ENCODE data around the gene UBL5. TPM values are rescaled to one million over a fixed set of nuclear protein-coding genes. Genes with fewer than 3 reads are reported as not detected.

Gene UBL5
- polyA plus RNA-seq, 2 of the 4 experiments (the other 2 are of a cell fraction), result 460 to 519 TPM

GRCh38 chr19:9871626-9872338 lies 44.1 kb downstream of the UBL5 start:
- FAIRE-seq (no peak), DNase-seq (ENCODE audit: low read depth in 1 of 2, low spot score in 1 of 2) (no peak), ATAC-seq (no peak)
- POLR2A ChIA-PET, result no interaction called here
- Histone ChIP-seq H3K27ac (no peak overlapping the region), H3K4me3 (no peak overlapping the region), H3K4me2 (no peak overlapping the region), H3K4me1 (no peaks in the 10 kb centered on the region), H3K9me3 (no peaks in the 10 kb centered on the region)
- WGBS (ENCODE audit: missing lambda C conversion rate), result 46% methylated on average over 15 of the region's 16 CpGs
- TF ChIP-seq KDM5A (IDR thresholded peaks at IDR 0.05), result no peak
- no peak for TF ChIP-seq NR3C1 (IDR thresholded peaks at IDR 0.05)
- no peak for TF ChIP-seq RCOR1 (IDR thresholded peaks at IDR 0.05; ENCODE audit: low read depth, low read length)
- no peak for TF ChIP-seq NPAS2 (CRISPR knock-in tag; IDR thresholded peaks at IDR 0.05; ENCODE audit: borderline replicate concordance)
- no peak for TF ChIP-seq KDM1A (IDR thresholded peaks at IDR 0.05; ENCODE audit: low read depth)
- TF ChIP-seq JUNB (IDR thresholded peaks at IDR 0.05), result no peak
- TF ChIP-seq CHD4 (IDR thresholded peaks at IDR 0.05; ENCODE audit: borderline replicate concordance), result no peak
- no peak for TF ChIP-seq GATA3 (IDR thresholded peaks at IDR 0.05; ENCODE audit: borderline replicate concordance)
- TF ChIP-seq BCL3 (IDR thresholded peaks at IDR 0.05), result no peak
- TF ChIP-seq PBX3 (IDR thresholded peaks at IDR 0.05), result no peak
- no peak for TF ChIP-seq ESRRA (IDR thresholded peaks at IDR 0.05; ENCODE audit: borderline replicate concordance, low read length)
- no peak for TF ChIP-seq MAFK (IDR thresholded peaks at IDR 0.05; ENCODE audit: partially characterized antibody)
- no peak for TF ChIP-seq MAX (IDR thresholded peaks at IDR 0.05)
- TF ChIP-seq HDAC2 (IDR thresholded peaks at IDR 0.05), result no peak
- TF ChIP-seq CHD2 (IDR thresholded peaks at IDR 0.05; ENCODE audit: low read length, partially characterized antibody), result no peak
- TF ChIP-seq HOXB5 (CRISPR knock-in tag; IDR thresholded peaks at IDR 0.05), result no peak
- no peak for TF ChIP-seq CTCF (IDR thresholded peaks at IDR 0.05)
- CTCF ChIA-PET, result interaction anchor here (0.6 to 1.1 kb wide), 2 partner anchors 14 to 130 kb away, joined by 3 to 4 read pairs; no protein-coding TSS in a partner anchor

- Histone ChIP-seq H3K4me3 (no peak overlapping the region), H3K4me1 (peaks cover 1% of the 10 kb centered on the region; the same call in 1 of the 3 replicates), H3K4me2 (no peak overlapping the region), H3K9me3 (no peaks in the 10 kb centered on the region), H3K27ac (no peak overlapping the region)
- POLR2A ChIA-PET, result no interaction called here
- TF ChIP-seq FOXS1 (CRISPR knock-in tag; IDR thresholded peaks at IDR 0.05), result no peak
- TF ChIP-seq EHF (CRISPR knock-in tag; IDR thresholded peaks at IDR 0.05), result no peak
- no peak for TF ChIP-seq ELK1 (IDR thresholded peaks at IDR 0.05; ENCODE audit: low read depth, low read length)
- TF ChIP-seq ZNF302 (CRISPR knock-in tag; IDR thresholded peaks at IDR 0.05), result no peak
- TF ChIP-seq CBX2 (IDR thresholded peaks at IDR 0.05; ENCODE audit: borderline replicate concordance, low read depth), result no peak
- TF ChIP-seq HES2 (IDR thresholded peaks at IDR 0.05), result no peak
- no peak for TF ChIP-seq TFCP2L1 (CRISPR knock-in tag; IDR thresholded peaks at IDR 0.05)
- no peak for TF ChIP-seq ZC3H11A (IDR thresholded peaks at IDR 0.05)
- TF ChIP-seq NPAS2 (CRISPR knock-in tag; IDR thresholded peaks at IDR 0.05; ENCODE audit: borderline replicate concordance), result no peak
- no peak for TF ChIP-seq NFE2L2 (conservative IDR thresholded peaks at IDR 0.05; ENCODE audit: low read length)
- no peak for TF ChIP-seq EP300 (IDR thresholded peaks at IDR 0.05)
- TF ChIP-seq MAFK (IDR thresholded peaks at IDR 0.05; ENCODE audit: partially characterized antibody), result no peak
- no peak for TF ChIP-seq HMGXB4 (CRISPR knock-in tag; IDR thresholded peaks at IDR 0.05; ENCODE audit: borderline replicate concordance)
- no peak for TF ChIP-seq RCOR1 (IDR thresholded peaks at IDR 0.05; ENCODE audit: low read depth, low read length)
- TF ChIP-seq MYC (IDR thresholded peaks at IDR 0.05; ENCODE audit: borderline replicate concordance, low read length), result no peak
- no peak for TF ChIP-seq ZSCAN20 (CRISPR knock-in tag; IDR thresholded peaks at IDR 0.05)
- DNase-seq (ENCODE audit: low read depth in 1 of 2, low spot score in 1 of 2) (no peak), ATAC-seq (no peak), FAIRE-seq (no peak)
- 82% methylated on average over 8 of the region's 8 CpGs for WGBS (ENCODE audit: missing lambda C conversion rate)
- CTCF ChIA-PET, result interaction anchor here (1.1 kb wide), 1 partner anchor 129 kb away, joined by 4 read pairs; no protein-coding TSS in a partner anchor
Measured at GRCh38 chr19:9872618-9873242, 45.0 kb downstream of the UBL5 start.
